ENCODE data around the gene LMF1. TPM values are rescaled to one million over a fixed set of nuclear protein-coding genes. Genes with fewer than 3 reads are reported as not detected.

LMF1 gene
- total and polyA plus RNA-seq, 2 of the 8 experiments (the other 6 are each of a cell fraction or from before 2014, with no cell fraction given), result 3.5 to 9.1 TPM

DNA sequence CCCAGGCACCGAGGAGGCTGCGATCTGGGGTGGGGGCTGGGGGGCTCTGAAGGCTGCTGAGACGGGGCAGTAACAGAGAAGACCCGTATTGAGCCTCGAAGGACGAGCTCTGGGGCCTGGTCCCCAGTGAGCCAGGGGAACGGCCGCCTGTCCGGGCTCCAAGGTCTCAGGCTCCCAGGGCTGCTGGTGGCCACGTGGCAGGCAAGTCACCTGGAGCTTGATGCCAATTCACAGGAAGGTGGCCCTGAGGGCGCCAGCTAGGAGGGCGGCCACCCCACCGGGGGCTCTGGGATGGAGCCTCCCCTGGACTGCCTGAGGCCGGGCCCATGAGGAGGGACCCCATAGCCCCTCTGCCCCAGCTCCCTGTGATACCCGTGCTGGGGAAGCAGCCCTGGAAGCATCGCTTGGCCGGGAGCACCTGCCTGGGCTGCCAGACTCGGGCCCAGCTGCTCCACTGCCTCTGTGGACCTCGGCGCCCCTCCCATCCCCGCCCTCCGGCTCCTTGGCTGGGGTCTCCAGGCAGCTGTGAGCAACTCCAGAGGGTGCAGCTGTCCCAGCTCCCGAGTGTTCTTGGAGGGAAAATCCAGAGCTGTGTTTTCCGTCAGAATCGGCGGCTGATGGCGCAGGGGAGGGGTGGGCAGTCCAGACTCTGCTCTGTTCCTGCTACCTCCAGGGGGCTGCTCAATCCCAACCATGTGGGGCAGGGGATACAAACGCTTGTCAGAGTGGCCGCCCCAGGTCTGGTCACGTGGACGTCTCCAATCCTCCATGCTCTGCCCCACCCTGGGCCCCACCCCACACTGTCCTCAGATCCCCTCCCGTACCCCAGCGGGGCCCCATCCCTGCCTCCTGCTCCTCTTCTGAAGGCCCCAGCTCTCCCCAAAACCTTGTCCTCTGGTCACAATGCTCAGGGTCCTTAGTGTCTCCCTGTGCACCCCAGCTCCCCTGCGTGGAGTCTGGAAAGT lies 103.1 kb downstream of the LMF1 start (continued):
- TF ChIP-seq GTF2F1 (IDR thresholded peaks at IDR 0.05; ENCODE audit: borderline replicate concordance, low read depth, low read length), result no peak
- no peak for TF ChIP-seq TCF12 (IDR thresholded peaks at IDR 0.05; ENCODE audit: low read depth, low read length)
- no peak for TF ChIP-seq SIRT6 (IDR thresholded peaks at IDR 0.05; ENCODE audit: low read length)
- TF ChIP-seq, protein P1, sequence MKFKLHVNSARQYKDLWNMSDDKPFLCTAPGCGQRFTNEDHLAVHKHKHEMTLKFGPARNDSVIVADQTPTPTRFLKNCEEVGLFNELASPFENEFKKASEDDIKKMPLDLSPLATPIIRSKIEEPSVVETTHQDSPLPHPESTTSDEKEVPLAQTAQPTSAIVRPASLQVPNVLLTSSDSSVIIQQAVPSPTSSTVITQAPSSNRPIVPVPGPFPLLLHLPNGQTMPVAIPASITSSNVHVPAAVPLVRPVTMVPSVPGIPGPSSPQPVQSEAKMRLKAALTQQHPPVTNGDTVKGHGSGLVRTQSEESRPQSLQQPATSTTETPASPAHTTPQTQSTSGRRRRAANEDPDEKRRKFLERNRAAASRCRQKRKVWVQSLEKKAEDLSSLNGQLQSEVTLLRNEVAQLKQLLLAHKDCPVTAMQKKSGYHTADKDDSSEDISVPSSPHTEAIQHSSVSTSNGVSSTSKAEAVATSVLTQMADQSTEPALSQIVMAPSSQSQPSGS (IDR thresholded peaks at IDR 0.05; ENCODE audit: low read length), result no peak
- no peak for TF ChIP-seq SRF (IDR thresholded peaks at IDR 0.05; ENCODE audit: low read depth, low read length)
- TF ChIP-seq TEAD4 (IDR thresholded peaks at IDR 0.05; ENCODE audit: low read depth, low read length), result no peak
- TF ChIP-seq KDM4A (IDR thresholded peaks at IDR 0.05; ENCODE audit: low read depth, low read length, severe bottlenecking), result no peak

Data from H1 (cell line).